Suprapubic skin (tissue), 4 donors: Measurements from ENCODE around the gene ADARB1. TPM values are rescaled to one million over a fixed set of nuclear protein-coding genes. Genes with fewer than 3 reads are reported as not detected.

ENCODE experiments used
- DNase-seq, 2 donors: peaks; one replicate each; pipeline ENCODE4 v3.0.0-alpha.2; 2019; ENCODE audit warnings: low spot score in 2 of 2
- H3K27ac ChIP-seq: fragments of 200-600 bp; sonication (generic); one replicate; pipeline ENCODE4 v1.5.1; 2019
- H3K27me3 ChIP-seq: fragments of 200-600 bp; sonication (generic); one replicate; pipeline ENCODE4 v1.5.1; 2019
- H3K36me3 ChIP-seq: fragments of 200-600 bp; sonication (generic); one replicate; pipeline ENCODE4 v1.5.1; 2019
- H3K4me1 ChIP-seq: fragments of 200-600 bp; sonication (generic); one replicate; pipeline ENCODE4 v1.5.1; 2019
- H3K4me3 ChIP-seq: fragments of 200-600 bp; sonication (generic); one replicate; pipeline ENCODE4 v1.5.1; 2019; ENCODE audit warnings: mild to moderate bottlenecking
- H3K9me3 ChIP-seq: fragments of 200-600 bp; sonication (generic); one replicate; pipeline ENCODE4 v1.5.1; 2019
- CTCF ChIP-seq, 2 donors: fragments of 200-600 bp in 1 of 2; fragments of 450-650 bp in 1 of 2; sonication (generic) in 1 of 2; IDR thresholded peaks; one replicate each; pipeline ENCODE4 v1.5.1; 2016 to 2019; ENCODE audit warnings: antibody characterized with exemption in 2 of 2, mild to moderate bottlenecking in 1 of 2, moderate library complexity in 1 of 2
- EP300 ChIP-seq: sonication (generic); formaldehyde crosslinking; IDR thresholded peaks from one replicate; pipeline ENCODE4 v1.6.1; 2017; ENCODE audit warnings: antibody characterized with exemption
- POLR2A ChIP-seq, 2 donors: fragments of 450-650 bp; IDR thresholded peaks; one replicate each; pipeline ENCODE4 v1.6.1; 2017; ENCODE audit warnings: antibody characterized with exemption in 2 of 2, mild to moderate bottlenecking in 2 of 2, moderate library complexity in 2 of 2
- POLR2AphosphoS5 ChIP-seq, 3 donors: sonication (generic); formaldehyde crosslinking; IDR thresholded peaks; one replicate each; pipeline ENCODE4 v1.6.1; 2017; ENCODE audit warnings: antibody characterized with exemption in 3 of 3
- WGBS: methylation state at CpG from one replicate; pipeline ENCODE4 v1.1.5; 2018; 5-methylcytosine and 5-hydroxymethylcytosine counted together
- total RNA-seq, 4 donors: library from RNA; depleted of rRNA; stranded (reverse); fragments of >200 nt; gene quantifications; one replicate each; pipeline ENCODE4 v1.1.0, GENCODE V29; 2016

The ADARB1 gene
- total RNA-seq, 4 donors from 2014 or later: 13.2 to 23.6 (median 20.3) TPM

GRCh38 chr21:45253180-45253579 is 178.8 kb downstream of the ADARB1 start:
- Histone ChIP-seq H3K4me3 (no peak overlapping the region), H3K9me3 (no peaks in the 10 kb centered on the region), H3K36me3 (no peaks in the 10 kb centered on the region), H3K4me1 (peaks cover 12% of the 10 kb centered on the region), H3K27me3 (peaks cover 53% of the 10 kb centered on the region), H3K27ac (no peak overlapping the region)
- TF ChIP-seq POLR2A (IDR thresholded peaks at IDR 0.05) (no peak), EP300 (no peak), CTCF (IDR thresholded peaks at IDR 0.05) (no peak), POLR2AphosphoS5 (IDR thresholded peaks at IDR 0.05) (no peak)
- 61% methylated on average over 6 of the region's 8 CpGs for WGBS
- no peak for DNase-seq

GRCh38 chr21:45253633-45254459 is 179.5 kb downstream of the ADARB1 start:
- no peaks in the 10 kb centered on the region for H3K36me3 ChIP-seq
- no peaks in the 10 kb centered on the region for H3K9me3 ChIP-seq
- no peak overlapping the region for H3K4me3 ChIP-seq
- DNase-seq: no peak
- H3K27me3 ChIP-seq: peaks cover 57% of the 10 kb centered on the region
- TF ChIP-seq CTCF (IDR thresholded peaks at IDR 0.05) (no peak), POLR2AphosphoS5 (IDR thresholded peaks at IDR 0.05) (no peak), POLR2A (IDR thresholded peaks at IDR 0.05) (no peak), EP300 (no peak)
- 80% methylated on average over 9 of the region's 28 CpGs for WGBS
- H3K27ac ChIP-seq: no peak overlapping the region
- peaks cover 7% of the 10 kb centered on the region for H3K4me1 ChIP-seq

- H3K27me3 ChIP-seq: peaks cover 63% of the 10 kb centered on the region
Measured at GRCh38 chr21:45254460-45254930, 180.1 kb downstream of the ADARB1 start.

GRCh38 chr21:45255381-45256020 is 181.1 kb downstream of the ADARB1 start:
- 83% methylated on average over 3 of the region's 22 CpGs for WGBS
- Histone ChIP-seq H3K27ac (no peak overlapping the region), H3K4me1 (peaks cover 3% of the 10 kb centered on the region), H3K36me3 (no peaks in the 10 kb centered on the region), H3K4me3 (peak overlapping the region; percentile 16), H3K9me3 (no peaks in the 10 kb centered on the region), H3K27me3 (peaks cover 63% of the 10 kb centered on the region)
- TF ChIP-seq EP300 (no peak), POLR2A (IDR thresholded peaks at IDR 0.05) (no peak), CTCF (IDR thresholded peaks at IDR 0.05) (no peak), POLR2AphosphoS5 (IDR thresholded peaks at IDR 0.05) (no peak)
- no peak for DNase-seq

More at GRCh38 chr21:45254460-45254930, 180.1 kb downstream of the ADARB1 start:
- TF ChIP-seq CTCF (IDR thresholded peaks at IDR 0.05): no peak
- TF ChIP-seq POLR2A (IDR thresholded peaks at IDR 0.05): no peak
- TF ChIP-seq EP300: no peak
- no peak for TF ChIP-seq POLR2AphosphoS5 (IDR thresholded peaks at IDR 0.05)
- no peak overlapping the region for H3K4me3 ChIP-seq
- H3K4me1 ChIP-seq: peaks cover 3% of the 10 kb centered on the region
- no peak for DNase-seq
- H3K27ac ChIP-seq: no peak overlapping the region
- no peaks in the 10 kb centered on the region for H3K36me3 ChIP-seq
- WGBS: 86% methylated on average over 17 of the region's 17 CpGs
- H3K9me3 ChIP-seq: no peaks in the 10 kb centered on the region
